Measurements from ENCODE around the gene KDM1B.
"Not testable (repeated sequence)": the region's sequence is repeated elsewhere in the genome, so short reads cannot be mapped to it uniquely, and the experiment has no call there.

The KDM1B gene

GRCh38 chr6:18151391-18151790, 3.8 kb upstream of the KDM1B start:
- not testable (repeated sequence) for DNase-seq

GRCh38 chr6:18151801-18152200, 3.4 kb upstream of the KDM1B start:
- DNase-seq: no peak

GRCh38 chr6:18153311-18153703, 1.9 kb upstream of the KDM1B start:
- DNase-seq: no peak

GRCh38 chr6:18154507-18155149, 594 bp upstream of the KDM1B start, which contains the start of gene TPMT:
TPMT (minus strand) TSS chr6:18155077; CDS start chr6:18149127, 5,950 bp downstream.
- DNase-seq: no peak

GRCh38 chr6:18155864-18156421, 721 bp downstream of the KDM1B start:
- peak; percentile 44 for DNase-seq

- DNase-seq: no peak
Measured at GRCh38 chr6:18160911-18161310, 5.7 kb downstream of the KDM1B start.

GRCh38 chr6:18161431-18161830, 6.2 kb downstream of the KDM1B start:
- DNase-seq: no peak

GRCh38 chr6:18162401-18162800, 7.2 kb downstream of the KDM1B start:
- no peak for DNase-seq

GRCh38 chr6:18165751-18166150, 10.5 kb downstream of the KDM1B start:
- DNase-seq: no peak

- no peak for DNase-seq
Measured at GRCh38 chr6:18166312-18167036, 11.3 kb downstream of the KDM1B start.

GRCh38 chr6:18168264-18168663, 13.0 kb downstream of the KDM1B start:
- DNase-seq: no peak

GRCh38 chr6:18171871-18172270, 16.6 kb downstream of the KDM1B start:
- DNase-seq: no peak

- not testable (repeated sequence) for DNase-seq
Measured at GRCh38 chr6:18176198-18176597, 21.0 kb downstream of the KDM1B start.

- DNase-seq: no peak
Measured at GRCh38 chr6:18177286-18177965, 22.2 kb downstream of the KDM1B start.

GRCh38 chr6:18178960-18179615, 23.9 kb downstream of the KDM1B start:
- DNase-seq: no peak

- DNase-seq: no peak
Measured at GRCh38 chr6:18179770-18180356, 24.6 kb downstream of the KDM1B start.

GRCh38 chr6:18182568-18182967, 27.3 kb downstream of the KDM1B start:
- DNase-seq: no peak

- no peak for DNase-seq
Measured at GRCh38 chr6:18183766-18184165, 28.5 kb downstream of the KDM1B start.

- DNase-seq: no peak
Measured at GRCh38 chr6:18185624-18186023, 30.4 kb downstream of the KDM1B start.

- DNase-seq: no peak
Measured at GRCh38 chr6:18186033-18186432, 30.8 kb downstream of the KDM1B start.

GRCh38 chr6:18186540-18187250, 31.5 kb downstream of the KDM1B start:
- no peak for DNase-seq

- DNase-seq: no peak
Measured at GRCh38 chr6:18187701-18188100, 32.5 kb downstream of the KDM1B start.
